Esophagus squamous epithelium (tissue), 5 donors: ENCODE data around the gene NAB2. TPM values are rescaled to one million over a fixed set of nuclear protein-coding genes. Genes with fewer than 3 reads are reported as not detected.

Experiments used
- DNase-seq: peaks from one replicate; lab custom pipeline; 2025; lab: John Stamatoyannopoulos, UW
- H3K27ac ChIP-seq, 4 donors: fragments of 200-600 bp; sonication (generic); one replicate each; pipeline ENCODE4 v1.5.1; 2016 to 2019; ENCODE audit warnings: mild to moderate bottlenecking in 1 of 4
- H3K27me3 ChIP-seq, 4 donors: fragments of 200-600 bp; sonication (generic); 1 replicate in 3 of 4; 2 replicates in 1 of 4; pipeline versions ENCODE4 v1.5.1 to v1.6.0; 2017 to 2021; ENCODE audit warnings: antibody characterized with exemption in 1 of 4
- H3K36me3 ChIP-seq, 3 donors: fragments of 200-600 bp; sonication (generic); one replicate each; pipeline ENCODE4 v1.5.1; 2016 to 2019
- H3K4me1 ChIP-seq, 3 donors: fragments of 200-600 bp; sonication (generic); one replicate each; pipeline ENCODE4 v1.5.1; 2017 to 2019
- H3K4me3 ChIP-seq, 4 donors: fragments of 200-600 bp; sonication (generic); 1 replicate in 3 of 4; 2 replicates in 1 of 4; pipeline ENCODE4 v1.5.1; 2016 to 2019; ENCODE audit warnings: mild to moderate bottlenecking in 2 of 4, moderate library complexity in 1 of 4
- H3K9me3 ChIP-seq, 3 donors: fragments of 200-600 bp; sonication (generic); one replicate each; pipeline ENCODE4 v1.5.1; 2016 to 2019
- POLR2A ChIP-seq, 4 donors: fragments of 450-650 bp; IDR thresholded peaks; one replicate each; pipeline ENCODE4 v1.6.1; 2017; ENCODE audit warnings: antibody characterized with exemption in 4 of 4, mild to moderate bottlenecking in 4 of 4, moderate library complexity in 3 of 4
- WGBS, 2 donors: methylation state at CpG; one replicate each; pipeline ENCODE4 v1.1.5; 2018; 5-methylcytosine and 5-hydroxymethylcytosine counted together
- intact Hi-C: fragments of 100-400 bp; cut with DNase I; formaldehyde crosslinking; loops from one replicate; pipeline ENCODE4 v1.15.0; 2022
- total RNA-seq, 4 donors: library from RNA; depleted of rRNA; stranded (reverse); fragments of >200 nt; gene quantifications; one replicate each; pipeline ENCODE4 v1.1.0, GENCODE V29; 2016
- TF ChIP-seq, protein P1 (sequence below), 6 experiments: fragments of 450-650 bp in 4 of 6; fragments of 200-600 bp in 2 of 6; sonication (generic) in 2 of 6; IDR thresholded peaks; one replicate each; pipeline ENCODE4 v1.5.1; 2016 to 2019; ENCODE audit warnings: antibody characterized with exemption in 6 of 6, mild to moderate bottlenecking in 4 of 6, moderate library complexity in 4 of 6
- donor health status: DM: yes; HTN: yes; CAD: no.

Gene NAB2
- total RNA-seq, 4 donors from 2014 or later, result 9.1 to 25.2 (median 13.3) TPM

DNA sequence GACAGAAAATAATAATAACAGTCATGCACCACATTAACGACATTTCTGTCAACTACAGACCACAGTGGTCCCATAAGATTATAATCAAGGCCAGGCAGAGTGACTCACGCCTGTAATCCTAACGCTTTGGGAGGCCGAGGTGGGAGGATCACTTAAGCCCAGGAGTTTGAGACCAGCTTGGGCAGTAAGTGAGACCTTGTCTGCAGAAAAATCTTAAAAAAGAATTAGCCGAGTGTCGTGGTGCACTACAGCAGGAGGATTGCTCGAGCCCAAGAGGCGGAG, 8.6 kb downstream of the NAB2 start:
- DNase-seq, result no peak
- H3K9me3 ChIP-seq, result no peaks in the 10 kb centered on the region
- peaks cover 23 to 94% (median 27%) of the 10 kb centered on the region in 3 donors for H3K36me3 ChIP-seq
- WGBS, 2 donors, result 74 to 78% methylated on average over 8 of the region's 8 CpGs
- intact Hi-C loops, result no loop called here
- peaks cover 44 to 100% (median 44%) of the 10 kb centered on the region in 3 donors for H3K4me1 ChIP-seq
- TF ChIP-seq, protein P1, sequence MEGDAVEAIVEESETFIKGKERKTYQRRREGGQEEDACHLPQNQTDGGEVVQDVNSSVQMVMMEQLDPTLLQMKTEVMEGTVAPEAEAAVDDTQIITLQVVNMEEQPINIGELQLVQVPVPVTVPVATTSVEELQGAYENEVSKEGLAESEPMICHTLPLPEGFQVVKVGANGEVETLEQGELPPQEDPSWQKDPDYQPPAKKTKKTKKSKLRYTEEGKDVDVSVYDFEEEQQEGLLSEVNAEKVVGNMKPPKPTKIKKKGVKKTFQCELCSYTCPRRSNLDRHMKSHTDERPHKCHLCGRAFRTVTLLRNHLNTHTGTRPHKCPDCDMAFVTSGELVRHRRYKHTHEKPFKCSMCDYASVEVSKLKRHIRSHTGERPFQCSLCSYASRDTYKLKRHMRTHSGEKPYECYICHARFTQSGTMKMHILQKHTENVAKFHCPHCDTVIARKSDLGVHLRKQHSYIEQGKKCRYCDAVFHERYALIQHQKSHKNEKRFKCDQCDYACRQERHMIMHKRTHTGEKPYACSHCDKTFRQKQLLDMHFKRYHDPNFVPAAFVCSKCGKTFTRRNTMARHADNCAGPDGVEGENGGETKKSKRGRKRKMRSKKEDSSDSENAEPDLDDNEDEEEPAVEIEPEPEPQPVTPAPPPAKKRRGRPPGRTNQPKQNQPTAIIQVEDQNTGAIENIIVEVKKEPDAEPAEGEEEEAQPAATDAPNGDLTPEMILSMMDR (IDR thresholded peaks at IDR 0.05), result no peak
- no peak for TF ChIP-seq POLR2A (IDR thresholded peaks at IDR 0.05)
- peak overlapping the region; percentile 76 to 100 (median 98) for H3K27ac ChIP-seq
- H3K27me3 ChIP-seq, result no peaks in the 10 kb centered on the region
- no peak overlapping the region for H3K4me3 ChIP-seq

DNA sequence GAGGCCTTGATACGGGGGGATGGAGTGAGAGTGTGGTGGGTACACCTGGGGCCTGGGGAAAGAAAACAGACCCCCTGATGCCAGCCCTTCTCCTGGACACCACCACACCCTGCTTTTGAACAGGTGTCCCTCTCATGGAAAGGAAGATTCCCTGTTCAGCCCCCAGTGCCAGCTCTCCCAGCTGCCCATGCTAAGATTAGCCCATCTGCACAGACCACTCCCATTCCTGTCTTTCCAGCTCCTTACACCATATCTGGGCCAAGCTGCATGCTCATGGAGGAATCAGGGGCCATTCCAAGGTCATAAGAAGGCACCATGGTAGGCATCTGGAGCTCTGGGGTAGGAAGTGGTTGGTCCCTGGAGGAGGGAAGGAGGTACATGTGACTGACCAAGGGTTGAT, 9.6 kb downstream of the NAB2 start:
- WGBS, 2 donors, result 78% methylated on average over 1 of the region's 1 CpG; no CpG with 5 or more reads in 1 of the 2 donors
- H3K9me3 ChIP-seq, result no peaks in the 10 kb centered on the region
- DNase-seq, result no peak
- H3K27ac ChIP-seq, result peak overlapping the region; percentile 47 to 100 (median 82)
- no peaks in the 10 kb centered on the region for H3K27me3 ChIP-seq
- H3K4me1 ChIP-seq, result peaks cover 33 to 90% (median 37%) of the 10 kb centered on the region in 3 donors
- intact Hi-C loops, result no loop called here
- H3K4me3 ChIP-seq, result no peak overlapping the region
- TF ChIP-seq, protein P1 (IDR thresholded peaks at IDR 0.05), result no peak
- TF ChIP-seq POLR2A (IDR thresholded peaks at IDR 0.05), result no peak
- H3K36me3 ChIP-seq, result peaks cover 17 to 93% (median 23%) of the 10 kb centered on the region in 3 donors

- Histone ChIP-seq H3K9me3 (no peaks in the 10 kb centered on the region), H3K27ac (peak overlapping the region; percentile 47 to 100 (median 82)), H3K4me1 (peaks cover 27 to 84% (median 31%) of the 10 kb centered on the region in 3 donors), H3K4me3 (no peak overlapping the region), H3K27me3 (no peaks in the 10 kb centered on the region), H3K36me3 (peaks cover 17 to 96% (median 29%) of the 10 kb centered on the region in 3 donors)
- intact Hi-C loops, result no loop called here
- TF ChIP-seq, protein P1 (IDR thresholded peaks at IDR 0.05), result no peak
- no peak for TF ChIP-seq POLR2A (IDR thresholded peaks at IDR 0.05)
- 71 to 85% methylated on average over 9 to 11 of the region's 11 CpGs for WGBS, 2 donors
- no peak for DNase-seq
Measured at GRCh38 chr12:57099047-57099714, 10.3 kb downstream of the NAB2 start.

DNA sequence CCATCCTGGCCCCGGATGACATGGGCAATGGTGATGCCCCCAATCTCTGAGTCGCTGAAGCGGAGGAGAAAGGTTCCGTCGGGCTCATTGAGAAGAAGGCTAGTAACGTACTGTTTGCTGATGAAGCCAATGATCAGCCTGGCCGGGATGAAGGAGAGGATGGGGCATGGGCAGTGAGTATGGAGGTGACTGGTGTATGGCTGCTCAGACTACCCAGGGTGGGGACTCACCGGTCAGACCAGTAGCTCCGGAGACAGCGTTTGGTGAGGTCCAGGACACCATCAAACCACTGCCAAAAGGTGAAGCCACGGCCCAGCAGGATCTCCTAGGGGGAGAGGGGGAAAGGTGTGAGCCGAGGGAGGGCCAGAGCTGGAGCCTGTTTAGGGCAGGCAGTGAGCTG, 10.9 kb downstream of the NAB2 start:
- Histone ChIP-seq H3K9me3 (no peaks in the 10 kb centered on the region), H3K4me1 (peaks cover 21 to 78% (median 25%) of the 10 kb centered on the region in 3 donors), H3K36me3 (peaks cover 17 to 96% (median 34%) of the 10 kb centered on the region in 3 donors), H3K27ac (peak overlapping the region; percentile 47 to 100 (median 82)), H3K4me3 (no peak overlapping the region), H3K27me3 (no peaks in the 10 kb centered on the region)
- intact Hi-C loops, result no loop called here
- WGBS, 2 donors, result 61 to 73% methylated on average over 8 to 12 of the region's 12 CpGs
- TF ChIP-seq, protein P1 (IDR thresholded peaks at IDR 0.05), result no peak
- no peak for TF ChIP-seq POLR2A (IDR thresholded peaks at IDR 0.05)
- no peak for DNase-seq

GRCh38 chr12:57101892-57102695, 13.2 kb downstream of the NAB2 start:
- intact Hi-C loops, result no loop called here
- Histone ChIP-seq H3K36me3 (peaks cover 28 to 96% (median 45%) of the 10 kb centered on the region in 3 donors), H3K4me3 (no peak overlapping the region), H3K27ac (peak overlapping the region in 3 of 4 donors; percentile 7 to 100 (median 97)), H3K9me3 (no peaks in the 10 kb centered on the region), H3K4me1 (peaks cover 3 to 64% (median 16%) of the 10 kb centered on the region in 3 donors), H3K27me3 (no peaks in the 10 kb centered on the region)
- 77 to 81% methylated on average over 10 to 15 of the region's 15 CpGs for WGBS, 2 donors
- DNase-seq, result no peak
- TF ChIP-seq, protein P1 (IDR thresholded peaks at IDR 0.05), result no peak
- TF ChIP-seq POLR2A (IDR thresholded peaks at IDR 0.05), result no peak
